CMK (cell line): ENCODE results near the gene SAE1.
A peak's percentile ranks its signal among the peaks of the same experiment; 100 is the strongest.
"Not testable (repeated sequence)": the region's sequence is repeated elsewhere in the genome, so short reads cannot be mapped to it uniquely, and the experiment has no call there.

Source experiments
- DNase-seq: peaks from one replicate; pipeline ENCODE4 v3.0.0-alpha.2; 2010; ENCODE audit warnings: low read depth

Gene SAE1

DNA sequence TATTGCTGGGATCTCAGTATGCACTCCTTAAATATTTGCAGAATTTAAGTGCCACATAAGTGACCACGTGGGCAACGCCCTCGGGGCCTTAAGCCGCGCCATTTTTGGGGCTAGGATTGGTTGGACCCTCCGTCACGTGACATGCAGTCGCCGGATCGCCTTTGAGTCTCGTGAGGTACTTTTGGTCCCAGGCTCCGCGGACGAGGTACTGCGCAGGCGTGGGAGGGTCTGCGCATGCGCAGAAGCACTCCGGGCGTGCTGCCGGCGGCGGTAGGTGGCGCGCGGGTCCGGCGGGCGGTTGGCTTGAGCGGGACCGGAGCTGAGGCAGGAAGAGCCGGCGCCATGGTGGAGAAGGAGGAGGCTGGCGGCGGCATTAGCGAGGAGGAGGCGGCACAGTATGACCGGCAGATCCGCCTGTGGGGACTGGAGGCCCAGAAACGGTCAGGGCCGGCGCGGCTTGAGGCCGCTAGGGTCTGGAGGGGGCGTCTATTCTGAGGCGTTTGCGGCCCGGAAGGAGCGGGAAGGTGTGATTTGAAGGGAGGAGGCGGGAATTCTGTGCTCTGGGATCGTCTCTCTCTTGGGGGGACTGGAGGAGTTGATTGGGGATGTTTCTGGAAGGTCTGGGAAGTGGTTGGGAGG lies at the start of gene SAE1:
TSS of gene SAE1 (plus strand) at position 247 of the 639 bp plus-strand sequence. CDS start at position 343, 96 bp downstream.
- DNase-seq = peak; percentile 100

GRCh38 chr19:47081095-47081494 lies 49.5 kb upstream of the SAE1 start:
- no peak for DNase-seq

DNA sequence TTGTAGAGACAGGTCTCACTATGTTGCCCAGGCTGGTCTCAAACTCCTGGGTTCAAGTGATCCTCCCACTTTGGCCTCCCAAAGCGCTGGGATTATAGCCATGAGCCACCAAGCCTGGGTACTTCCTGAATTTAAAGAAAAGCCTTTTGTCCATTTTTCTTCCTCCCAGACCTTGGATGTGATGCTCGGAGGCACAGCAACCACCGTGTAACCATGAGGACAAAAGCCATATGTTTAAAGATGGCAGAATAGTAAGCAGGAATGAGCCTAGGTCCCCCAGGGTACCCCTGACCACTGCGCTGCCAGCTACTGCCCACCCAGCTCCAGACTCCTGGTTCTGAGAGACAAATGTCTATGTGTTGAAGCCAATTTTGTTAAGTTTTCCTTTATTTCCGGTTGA lies 48.1 kb upstream of the SAE1 start:
- DNase-seq = no peak

DNA sequence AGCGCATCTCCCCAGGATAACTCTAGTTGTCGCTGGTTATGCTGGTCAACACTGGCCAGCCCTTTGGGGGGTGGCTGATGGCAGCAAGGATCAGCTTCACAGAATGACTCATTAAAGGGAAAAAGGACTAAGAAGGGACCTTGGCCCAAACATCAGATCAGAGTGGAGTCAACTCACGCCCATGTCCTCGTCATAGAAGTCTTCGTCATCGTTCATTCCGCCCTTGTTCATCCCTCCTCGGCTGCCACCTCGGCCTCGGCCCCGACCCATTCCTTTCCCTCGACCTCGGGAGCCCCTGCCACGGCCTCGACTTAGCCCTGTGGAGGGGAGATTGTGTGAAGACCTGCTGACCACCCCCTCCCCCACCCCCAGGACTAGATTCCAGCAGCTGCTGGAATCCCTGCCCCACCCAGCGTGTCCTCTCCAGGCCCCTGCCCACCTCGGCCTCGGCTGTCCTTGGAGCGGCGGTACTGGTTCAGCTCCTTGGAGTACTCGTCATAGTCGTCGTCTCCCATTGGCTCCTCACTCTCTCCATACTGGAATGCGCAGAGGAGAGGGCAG lies 45.7 kb upstream of the SAE1 start:
- no peak for DNase-seq

DNA sequence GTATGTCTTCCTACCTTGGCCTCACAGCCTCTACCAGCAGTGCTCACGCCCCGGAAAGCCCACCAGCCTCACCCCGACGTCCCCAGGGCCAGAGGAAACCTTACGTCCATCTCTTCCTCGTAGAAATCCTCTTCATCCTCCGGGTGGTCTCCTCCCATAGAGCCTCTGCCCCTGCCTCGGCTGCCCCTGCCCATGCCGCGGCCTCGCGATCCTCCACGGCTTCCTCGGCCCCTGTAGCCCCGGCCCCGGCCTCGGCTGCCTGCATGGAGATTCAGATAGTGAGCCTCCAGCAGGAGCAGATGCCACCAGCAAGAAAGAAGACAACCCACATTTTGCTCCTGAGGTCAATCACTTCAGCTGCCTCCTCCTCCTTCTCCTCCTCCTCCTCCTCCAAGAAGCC lies 44.4 kb upstream of the SAE1 start:
- no peak for DNase-seq

DNA sequence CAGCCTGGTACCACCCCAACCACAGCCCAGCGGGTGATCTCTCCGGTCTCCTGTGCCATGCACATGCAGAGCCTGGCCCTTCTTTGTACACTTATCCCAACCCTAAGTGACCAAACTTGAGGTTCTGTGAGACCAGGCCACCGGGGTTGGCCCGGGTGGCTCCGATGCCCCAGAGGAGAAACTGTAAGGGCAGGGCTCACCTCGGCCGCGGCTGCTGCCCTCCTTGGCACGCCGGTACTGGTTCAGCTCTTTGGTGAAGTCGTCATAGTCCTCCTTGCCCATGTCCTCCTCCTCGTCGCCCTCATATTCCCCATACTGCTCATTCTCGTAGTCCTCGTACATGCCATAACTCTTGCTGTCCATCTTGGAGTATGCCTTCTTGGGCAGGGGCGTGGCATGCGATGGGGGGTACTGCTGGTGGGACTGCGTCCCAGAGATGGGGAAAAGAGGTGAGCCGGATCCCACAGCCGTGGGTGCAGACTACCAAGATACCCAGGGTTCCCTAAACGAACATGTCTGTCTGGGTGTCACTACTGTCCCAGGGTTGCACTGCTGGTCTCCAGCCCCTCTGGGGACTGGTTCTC lies 40.8 kb upstream of the SAE1 start:
- DNase-seq = no peak

GRCh38 chr19:47093254-47093653 lies 37.4 kb upstream of the SAE1 start:
- DNase-seq = no peak

DNA sequence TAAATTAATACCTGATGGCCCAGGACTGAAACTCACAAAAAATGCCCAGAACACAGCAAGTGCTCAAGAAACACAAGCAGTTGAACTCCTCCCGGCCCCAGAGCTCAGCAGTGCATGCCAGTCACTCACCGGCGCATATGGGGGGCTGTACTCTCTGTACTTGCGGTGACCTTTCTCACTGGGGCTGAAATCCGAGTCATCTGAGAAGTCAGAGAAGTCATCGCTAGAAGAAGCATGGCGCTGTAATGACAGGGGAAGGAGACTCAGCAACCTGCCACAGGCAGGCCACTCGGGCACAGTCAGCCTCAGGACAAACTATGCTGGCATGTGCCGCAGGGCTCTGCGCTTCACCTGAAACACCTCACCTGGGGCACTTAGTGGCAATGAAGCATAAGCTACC lies 36.8 kb upstream of the SAE1 start:
- no peak for DNase-seq

DNA sequence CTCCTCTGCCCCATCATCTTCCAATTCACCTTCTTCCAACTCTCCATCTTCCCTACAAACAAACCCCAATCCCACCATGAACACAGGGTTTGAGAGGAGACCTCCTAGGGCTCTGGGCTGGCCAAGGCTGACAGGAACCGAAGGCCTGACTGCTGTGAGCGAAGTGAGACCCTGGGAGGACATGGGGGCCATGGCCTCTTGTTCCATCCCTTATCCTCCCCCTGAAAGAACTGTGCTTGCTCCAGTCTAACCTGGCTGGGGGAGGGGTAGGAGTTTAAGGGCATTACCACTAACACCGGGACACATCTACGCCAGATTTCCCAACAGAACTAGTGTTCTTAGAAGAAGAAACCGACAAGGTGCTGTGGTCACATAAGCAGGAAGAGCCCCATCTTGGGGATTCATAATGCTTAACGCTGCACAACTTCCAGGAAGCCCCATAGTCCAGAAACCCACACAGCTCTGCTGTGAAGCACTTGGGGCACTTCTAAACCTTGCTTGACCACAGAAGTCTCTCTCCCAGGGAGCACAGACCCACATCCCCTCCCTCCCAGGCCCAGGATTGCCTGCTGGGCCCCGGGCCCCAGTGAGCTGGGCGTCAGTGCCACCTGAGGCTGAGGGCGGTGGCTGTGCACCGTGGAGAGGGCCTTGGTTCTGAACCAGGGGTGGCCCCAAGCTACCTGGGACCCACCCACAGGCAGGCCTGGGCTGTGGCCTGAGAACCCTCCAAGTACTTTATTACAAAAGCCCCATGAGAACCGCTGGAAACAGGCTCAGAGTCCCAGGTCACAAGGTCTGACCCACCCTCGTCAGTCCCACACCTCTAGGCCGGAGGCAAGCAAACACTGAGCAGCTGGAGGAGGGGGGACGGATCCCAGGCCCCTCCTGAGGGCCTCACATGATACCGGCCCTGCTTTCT lies 35.8 kb upstream of the SAE1 start:
- peak; percentile 86 for DNase-seq

DNA sequence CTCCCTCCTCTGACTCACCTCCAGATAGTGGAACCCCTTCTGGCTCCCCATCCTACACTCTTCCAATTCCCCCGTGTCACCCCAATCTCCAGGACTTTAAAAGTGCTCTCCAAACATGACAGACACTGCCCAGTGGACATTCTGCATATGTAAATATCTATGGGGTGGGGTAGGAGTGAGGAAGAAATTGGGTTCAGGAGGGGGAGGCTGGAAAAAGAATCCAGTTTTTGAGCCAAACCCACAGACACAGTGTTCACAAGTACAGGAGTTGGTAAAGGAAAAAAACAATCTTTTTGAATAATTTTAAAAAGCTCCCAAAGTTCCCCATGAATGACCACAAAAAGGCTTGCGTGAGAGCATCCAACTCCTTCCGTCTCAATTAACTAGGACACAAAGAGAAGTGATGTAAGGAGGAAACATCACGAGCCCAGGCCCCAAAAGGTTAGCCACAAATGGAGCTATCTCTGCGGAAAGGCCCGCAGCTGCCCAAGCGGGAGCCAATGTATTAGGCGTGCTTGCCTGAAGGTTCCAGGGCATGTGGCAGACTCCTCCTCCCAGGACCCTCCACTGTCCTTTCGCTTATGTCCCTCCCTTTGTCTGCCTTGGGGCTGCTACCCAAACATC lies 35.0 kb upstream of the SAE1 start:
- DNase-seq = peak; percentile 95

GRCh38 chr19:47096100-47096704 lies 34.4 kb upstream of the SAE1 start:
- DNase-seq = no peak

DNA sequence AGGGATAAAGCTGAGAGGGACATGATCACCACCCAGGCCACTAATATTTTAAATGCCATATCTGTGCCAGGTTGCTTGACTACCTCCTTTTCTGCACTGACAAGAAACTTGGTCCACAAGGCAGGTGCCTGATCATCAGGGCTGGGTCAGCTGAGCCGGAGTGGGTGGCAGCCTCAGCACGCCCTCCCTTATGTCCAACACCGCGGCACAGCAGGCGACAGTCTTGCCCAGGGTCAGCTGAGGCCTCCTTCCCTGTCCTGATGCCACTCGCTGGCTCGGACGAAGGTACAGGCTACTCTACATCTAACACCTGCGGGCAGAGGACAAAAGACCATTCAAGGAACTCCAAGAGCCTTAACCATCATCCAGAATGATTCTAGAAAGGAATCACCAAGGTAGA lies 33.9 kb upstream of the SAE1 start:
- DNase-seq = no peak

DNA sequence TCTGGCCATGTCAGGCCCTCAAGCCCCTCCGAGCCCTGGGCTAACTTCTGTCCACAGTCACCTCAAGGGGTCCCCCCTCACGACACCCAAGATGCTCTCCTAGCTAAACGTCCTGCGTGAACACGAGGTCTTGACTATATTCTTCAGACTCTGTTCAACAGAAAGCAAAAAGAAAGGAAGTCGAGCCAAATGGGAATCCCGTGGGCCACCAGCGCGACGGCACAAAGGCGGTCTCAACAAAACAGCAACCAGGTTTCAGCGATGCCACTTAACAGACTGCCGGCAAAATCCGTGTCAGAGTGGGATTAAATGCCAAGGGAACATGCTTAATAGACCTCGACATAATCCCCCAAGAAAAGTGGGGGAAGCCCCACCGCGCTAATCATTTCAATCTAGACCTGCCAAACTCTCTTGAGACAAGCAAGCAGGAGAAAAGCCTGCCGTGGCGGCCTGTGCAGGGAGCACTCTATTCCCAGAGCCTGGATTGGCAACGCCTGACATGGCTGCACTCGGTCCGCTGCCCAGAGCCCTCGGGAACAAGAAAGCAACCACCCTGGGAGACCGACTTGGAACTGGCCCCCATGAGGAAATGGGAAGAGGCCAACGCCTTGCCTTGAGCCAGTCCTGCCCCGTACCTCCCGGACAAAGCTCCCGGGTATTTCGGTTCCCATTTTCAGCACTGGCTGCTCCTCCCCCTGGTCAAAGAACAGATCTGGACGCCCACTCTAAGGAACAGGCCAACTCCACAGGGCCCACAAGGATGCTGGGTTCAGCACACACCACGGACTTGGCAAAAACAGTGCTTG lies 33.0 kb upstream of the SAE1 start:
- DNase-seq = no peak

- DNase-seq = no peak
Observed at GRCh38 chr19:47098608-47099007, 32.0 kb upstream of the SAE1 start.

GRCh38 chr19:47099576-47100050 lies 31.0 kb upstream of the SAE1 start:
- DNase-seq = peak; percentile 71

GRCh38 chr19:47100290-47100689 lies 30.3 kb upstream of the SAE1 start:
- no peak for DNase-seq

DNA sequence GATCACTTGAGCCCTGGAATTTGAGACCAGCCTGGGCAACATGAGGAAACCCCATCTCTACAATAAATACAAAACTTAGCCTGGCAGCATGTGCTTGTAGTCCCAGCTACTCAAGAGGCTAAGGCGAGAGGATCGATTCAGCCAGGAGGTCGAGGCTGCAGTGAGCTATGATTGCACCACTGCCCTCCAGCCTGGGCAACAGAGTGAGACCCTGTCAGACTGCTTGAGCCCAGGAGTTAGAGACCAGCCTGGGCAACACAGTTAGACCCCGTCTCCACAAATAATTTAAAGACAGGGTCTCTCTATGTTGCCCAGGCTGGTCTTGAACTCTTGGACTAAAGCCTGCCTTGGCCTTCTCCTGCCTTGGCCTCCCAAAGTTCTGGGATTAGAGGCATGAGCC lies 29.5 kb upstream of the SAE1 start:
- DNase-seq = not testable (repeated sequence)

DNA sequence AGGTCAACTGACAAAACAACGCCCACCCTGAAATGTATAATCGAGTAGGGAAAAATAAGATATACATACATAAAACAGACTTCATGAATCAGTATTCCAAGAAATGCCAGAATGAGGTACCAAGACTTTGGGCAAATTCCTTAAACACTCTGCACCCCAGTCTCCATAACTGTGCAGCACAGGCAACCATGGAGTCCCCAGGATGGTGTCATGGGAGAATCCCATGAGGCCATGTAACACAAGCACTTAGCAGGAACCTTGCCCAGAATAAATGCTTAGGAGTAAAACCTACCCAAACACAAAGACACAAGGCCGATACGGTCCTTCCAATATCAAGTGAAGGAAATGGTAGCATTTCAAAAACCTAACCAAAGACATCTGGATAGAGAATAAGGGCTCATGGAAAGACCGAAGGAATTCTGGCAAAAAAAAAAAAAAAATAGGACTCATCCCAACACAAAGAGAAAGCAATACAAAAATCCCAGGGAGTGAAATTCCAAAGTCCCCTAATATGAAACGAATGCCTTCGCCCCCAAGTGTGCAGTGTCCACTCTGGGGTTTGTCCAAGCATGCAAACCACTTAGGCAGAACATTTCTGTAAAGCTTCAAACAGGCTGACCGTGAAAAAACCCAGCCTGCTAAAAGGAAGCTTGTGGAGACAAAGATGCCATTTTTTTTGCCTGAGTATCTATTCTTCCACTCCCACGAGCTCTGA lies 28.1 kb upstream of the SAE1 start:
- no peak for DNase-seq

DNA sequence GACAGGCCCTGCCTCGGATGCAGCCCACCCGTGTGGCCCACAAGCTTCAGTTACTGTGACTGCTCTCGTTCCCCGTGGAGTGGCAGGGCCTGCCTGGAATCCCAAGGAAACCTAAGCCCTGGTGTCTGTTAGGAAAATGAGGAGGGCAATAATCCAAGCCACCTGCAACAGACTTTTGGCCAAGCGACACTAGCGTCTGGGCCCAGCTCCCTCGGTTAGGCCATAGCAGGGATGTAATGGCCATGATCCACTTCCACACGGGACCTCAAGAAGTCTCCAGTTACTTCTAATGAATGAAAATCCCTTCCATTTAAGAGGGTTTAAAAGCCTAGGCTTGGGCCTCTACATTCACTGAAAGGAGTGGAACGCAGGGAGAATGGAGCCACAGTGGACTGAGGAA lies 26.0 kb upstream of the SAE1 start:
- no peak for DNase-seq

GRCh38 chr19:47105874-47106273 lies 24.8 kb upstream of the SAE1 start:
- DNase-seq = no peak
